HG02759 (cell line): ENCODE results near the gene NDUFA9.

Experiments
- ATAC-seq: cut with Tn5 transposase; IDR thresholded peaks from one replicate; pipeline ENCODE4 v1.9.1; 2021; ENCODE audit warnings: mild to moderate bottlenecking, moderate library complexity; ENCODE audit not compliant: unreplicated experiment

NDUFA9 gene

DNA sequence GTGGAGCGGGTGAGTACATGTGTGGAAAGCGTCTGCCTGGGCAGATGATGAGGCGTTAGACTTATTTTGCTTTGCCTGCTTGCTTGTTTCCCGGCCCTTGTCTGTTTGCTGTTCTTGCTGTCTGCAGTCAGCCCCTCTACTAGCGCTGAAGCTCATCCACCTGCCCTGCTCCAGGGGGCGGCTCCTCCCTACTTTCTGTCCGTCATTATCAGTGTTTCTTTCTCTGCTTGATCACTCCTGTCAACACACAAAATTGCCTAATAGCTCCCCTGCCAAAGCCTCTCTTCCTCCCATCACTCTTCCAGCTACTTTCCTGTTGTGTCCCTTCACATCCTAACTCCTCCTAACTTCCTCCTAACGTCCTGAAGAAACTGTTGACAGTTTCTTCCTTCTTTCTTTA, 36.4 kb downstream of the NDUFA9 start:
- no peak for ATAC-seq

DNA sequence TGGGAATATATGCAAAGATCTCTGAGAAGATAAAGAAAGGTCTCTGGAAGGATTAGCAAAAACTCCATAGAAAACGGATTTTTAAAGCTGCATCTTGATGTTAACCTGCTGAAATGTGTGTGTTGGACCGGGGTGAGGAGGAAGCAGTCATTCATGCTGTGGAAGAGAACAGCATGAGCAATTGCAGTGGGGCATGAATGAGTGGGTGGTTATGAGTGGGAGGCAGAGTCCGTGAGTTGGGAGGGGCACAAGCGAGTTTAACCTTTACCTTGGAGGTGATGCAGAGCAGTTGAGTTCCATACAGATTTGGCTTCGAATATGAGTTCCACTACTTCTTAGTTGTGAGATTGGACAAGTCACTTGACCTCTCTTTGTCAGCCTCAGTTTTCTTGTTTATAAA, 41.8 kb downstream of the NDUFA9 start:
- ATAC-seq, result no peak
